Progenitor cell of endocrine pancreas (in vitro differentiated cells): ENCODE data around the gene MPP1. TPM values are rescaled to one million over a fixed set of nuclear protein-coding genes. Genes with fewer than 3 reads are reported as not detected.

Experiments used
- DNase-seq: peaks from one replicate; pipeline ENCODE4 v3.0.0; 2021; ENCODE audit warnings: low spot score; ENCODE audit not compliant: unreplicated experiment
- H3K27ac Mint-ChIP-seq: 2 replicates; pipeline ENCODE4 v1.8.0; 2021; ENCODE audit warnings: mild to moderate bottlenecking, moderate library complexity, mixed read lengths
- H3K27me3 Mint-ChIP-seq: 2 replicates; pipeline ENCODE4 v1.8.0; 2021; ENCODE audit warnings: mixed read lengths
- H3K36me3 Mint-ChIP-seq: 2 replicates; pipeline ENCODE4 v1.8.0; 2022; ENCODE audit warnings: mixed read lengths; ENCODE audit not compliant: insufficient read depth
- H3K4me1 Mint-ChIP-seq: 2 replicates; pipeline ENCODE4 v1.8.0; 2021; ENCODE audit warnings: low read depth, mixed read lengths
- H3K4me3 Mint-ChIP-seq: 2 replicates; pipeline ENCODE4 v1.8.0; 2021; ENCODE audit warnings: low read depth, mild to moderate bottlenecking, moderate library complexity, mixed read lengths
- H3K9me3 Mint-ChIP-seq: 2 replicates; pipeline ENCODE4 v1.8.0; 2021; ENCODE audit warnings: low read depth, mixed read lengths
- CTCF ChIP-seq: fragments of 200-600 bp; sonication (generic); IDR thresholded peaks from one replicate; pipeline ENCODE4 v1.5.0; 2021; ENCODE audit warnings: antibody characterized with exemption, mild to moderate bottlenecking; ENCODE audit not compliant: unreplicated experiment
- total RNA-seq: library from RNA; stranded (reverse); gene quantifications from 2 replicates; pipeline ENCODE4 v1.2.1, GENCODE V29; 2021

The MPP1 gene
- total RNA-seq, 1 donor from 2014 or later: 4.9 TPM

GRCh38 chrX:154737136-154737535 is 68.1 kb downstream of the MPP1 start:
- H3K4me3 Mint-ChIP-seq: no peak overlapping the region
- no peaks in the 10 kb centered on the region for H3K27me3 Mint-ChIP-seq
- no peak for TF ChIP-seq CTCF
- no peaks in the 10 kb centered on the region for H3K4me1 Mint-ChIP-seq
- H3K9me3 Mint-ChIP-seq: peaks cover 6% of the 10 kb centered on the region
- H3K36me3 Mint-ChIP-seq: no peaks in the 10 kb centered on the region
- no peak for DNase-seq
- H3K27ac Mint-ChIP-seq: no peak overlapping the region

- peaks cover 3% of the 10 kb centered on the region for H3K27me3 Mint-ChIP-seq
- peaks cover 16% of the 10 kb centered on the region for H3K9me3 Mint-ChIP-seq
- H3K4me3 Mint-ChIP-seq: no peak overlapping the region
- no peaks in the 10 kb centered on the region for H3K4me1 Mint-ChIP-seq
- no peak for DNase-seq
- no peak for TF ChIP-seq CTCF
- H3K27ac Mint-ChIP-seq: no peak overlapping the region
- H3K36me3 Mint-ChIP-seq: no peaks in the 10 kb centered on the region
Measured at GRCh38 chrX:154735695-154736393, 69.4 kb downstream of the MPP1 start.

GRCh38 chrX:154734061-154734781 is 71.1 kb downstream of the MPP1 start:
- H3K4me3 Mint-ChIP-seq: no peak overlapping the region
- no peaks in the 10 kb centered on the region for H3K36me3 Mint-ChIP-seq
- DNase-seq: no peak
- H3K27ac Mint-ChIP-seq: no peak overlapping the region
- H3K9me3 Mint-ChIP-seq: peaks cover 19% of the 10 kb centered on the region
- peaks cover 3% of the 10 kb centered on the region for H3K27me3 Mint-ChIP-seq
- TF ChIP-seq CTCF: no peak
- no peaks in the 10 kb centered on the region for H3K4me1 Mint-ChIP-seq

GRCh38 chrX:154733066-154733425 is 72.2 kb downstream of the MPP1 start:
- peaks cover 3% of the 10 kb centered on the region for H3K27me3 Mint-ChIP-seq
- H3K4me3 Mint-ChIP-seq: no peak overlapping the region
- no peak overlapping the region for H3K27ac Mint-ChIP-seq
- H3K4me1 Mint-ChIP-seq: no peaks in the 10 kb centered on the region
- peaks cover 19% of the 10 kb centered on the region for H3K9me3 Mint-ChIP-seq
- DNase-seq: no peak
- TF ChIP-seq CTCF: no peak
- no peaks in the 10 kb centered on the region for H3K36me3 Mint-ChIP-seq

GRCh38 chrX:154732421-154733065 is 72.7 kb downstream of the MPP1 start:
- peaks cover 19% of the 10 kb centered on the region for H3K9me3 Mint-ChIP-seq
- H3K4me1 Mint-ChIP-seq: no peaks in the 10 kb centered on the region
- no peak overlapping the region for H3K27ac Mint-ChIP-seq
- no peak for DNase-seq
- H3K36me3 Mint-ChIP-seq: no peaks in the 10 kb centered on the region
- H3K4me3 Mint-ChIP-seq: no peak overlapping the region
- peaks cover 3% of the 10 kb centered on the region for H3K27me3 Mint-ChIP-seq
- TF ChIP-seq CTCF: no peak
